ENCODE data around the gene PIEZO2.

Gene PIEZO2

DNA sequence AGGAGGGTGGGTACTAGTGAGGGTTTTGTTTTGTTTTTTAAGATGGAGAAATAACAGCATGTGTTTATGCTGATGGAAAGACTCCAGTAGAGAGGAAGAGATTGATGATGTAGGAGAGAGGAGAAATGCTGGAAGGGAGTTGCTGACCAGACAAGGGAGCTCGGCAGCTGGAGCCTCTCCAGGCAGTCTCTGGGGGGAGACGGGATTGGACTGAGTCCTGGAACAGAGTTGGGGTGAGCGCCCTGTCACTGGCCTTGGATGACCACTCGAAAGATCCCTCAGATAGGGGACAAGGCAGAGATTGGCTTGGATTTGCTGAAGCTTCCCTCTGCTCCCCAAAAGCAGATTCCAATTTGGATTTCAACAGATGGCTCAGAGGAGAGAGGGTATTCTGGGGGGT, 425.9 kb downstream of the PIEZO2 start:
- FAIRE-seq (no peak), DNase-seq (ENCODE audit: insufficient read length, low spot score) (no peak)
- TF ChIP-seq POU2F2 (IDR thresholded peaks at IDR 0.05; ENCODE audit: low read depth, low read length) (no peak), SPI1 (IDR thresholded peaks at IDR 0.05; ENCODE audit: low read depth, low read length) (no peak), PAX5 (IDR thresholded peaks at IDR 0.05; ENCODE audit: insufficient read depth, low read length, severe bottlenecking) (no peak), POLR2A (IDR thresholded peaks at IDR 0.05; ENCODE audit: low read depth, low read length) (no peak), TAF1 (IDR thresholded peaks at IDR 0.05; ENCODE audit: low read depth, low read length) (no peak), POLR2AphosphoS5 (IDR thresholded peaks at IDR 0.05; ENCODE audit: low read depth, low read length) (no peak)

DNA sequence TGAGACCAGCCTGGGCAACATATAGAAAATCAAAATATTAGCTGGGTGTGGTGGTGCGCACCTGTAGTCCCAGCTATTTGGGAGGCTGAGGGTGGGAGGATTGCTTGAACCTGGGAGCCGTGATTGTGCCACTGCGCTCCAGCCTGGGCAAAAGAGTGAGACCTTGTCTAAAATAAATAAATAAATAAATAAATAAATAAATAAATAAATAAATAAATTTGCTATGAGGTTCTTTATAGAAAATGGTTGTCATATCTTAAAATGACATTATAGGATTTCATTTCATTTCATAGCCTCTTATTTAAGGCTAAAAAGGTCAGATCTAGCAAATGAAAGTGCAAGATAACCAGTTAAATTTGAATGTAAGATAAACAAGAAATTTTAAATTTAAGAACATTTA, 430.6 kb downstream of the PIEZO2 start:
- TF ChIP-seq TAF1 (IDR thresholded peaks at IDR 0.05; ENCODE audit: low read depth, low read length), result no peak
- no peak for TF ChIP-seq PAX5 (IDR thresholded peaks at IDR 0.05; ENCODE audit: insufficient read depth, low read length, severe bottlenecking)
- TF ChIP-seq POLR2AphosphoS5 (IDR thresholded peaks at IDR 0.05; ENCODE audit: low read depth, low read length), result no peak
- TF ChIP-seq POLR2A (IDR thresholded peaks at IDR 0.05; ENCODE audit: low read depth, low read length), result no peak
- no peak for TF ChIP-seq SPI1 (IDR thresholded peaks at IDR 0.05; ENCODE audit: low read depth, low read length)
- DNase-seq (ENCODE audit: insufficient read length, low spot score) (no peak), FAIRE-seq (no peak)

DNA sequence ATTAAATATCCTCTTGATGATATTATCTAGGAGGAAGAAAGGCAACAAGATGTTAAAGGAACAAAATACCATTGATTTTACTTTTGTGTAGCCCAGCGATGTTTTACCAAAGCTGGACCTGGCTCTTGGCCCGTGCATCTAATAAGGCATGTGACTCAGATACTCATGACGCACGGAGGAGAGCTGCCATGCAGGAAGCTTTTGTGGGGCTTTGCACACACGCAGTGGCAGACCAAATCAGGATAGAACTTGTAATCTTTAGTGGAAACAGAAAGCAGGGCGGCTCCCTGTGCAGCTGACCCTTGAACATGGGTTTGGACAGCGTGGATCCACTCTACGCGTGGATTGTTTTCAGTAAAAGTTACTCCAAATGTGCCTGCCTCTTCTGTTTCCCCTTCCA, 433.6 kb downstream of the PIEZO2 start:
- TF ChIP-seq POLR2AphosphoS5 (IDR thresholded peaks at IDR 0.05; ENCODE audit: low read depth, low read length) (no peak), POU2F2 (IDR thresholded peaks at IDR 0.05; ENCODE audit: low read depth, low read length) (no peak), TAF1 (IDR thresholded peaks at IDR 0.05; ENCODE audit: low read depth, low read length) (no peak), PAX5 (IDR thresholded peaks at IDR 0.05; ENCODE audit: insufficient read depth, low read length, severe bottlenecking) (no peak), POLR2A (IDR thresholded peaks at IDR 0.05; ENCODE audit: low read depth, low read length) (no peak), SPI1 (IDR thresholded peaks at IDR 0.05; ENCODE audit: low read depth, low read length) (no peak)
- no peak for FAIRE-seq

DNA sequence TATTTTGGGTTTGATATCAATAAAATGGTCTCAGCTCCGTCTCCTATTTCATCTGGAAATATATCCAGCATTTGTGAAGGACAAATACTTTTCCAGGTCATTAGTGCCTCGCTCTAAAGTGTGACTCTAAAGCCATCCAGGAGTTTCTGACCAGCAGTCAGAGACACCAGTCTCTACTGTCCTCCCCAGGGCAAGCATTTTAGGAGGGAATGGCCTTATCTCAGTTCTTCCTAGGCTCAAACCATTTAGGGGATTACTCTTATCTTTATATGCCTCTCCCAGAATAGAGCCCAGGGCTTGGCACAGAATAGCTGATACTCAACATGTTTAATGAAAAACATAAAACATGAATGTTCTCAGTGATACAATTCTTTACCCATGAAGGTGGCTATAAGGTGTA, 436.0 kb downstream of the PIEZO2 start:
- TF ChIP-seq TAF1 (IDR thresholded peaks at IDR 0.05; ENCODE audit: low read depth, low read length), result no peak
- no peak for TF ChIP-seq POLR2AphosphoS5 (IDR thresholded peaks at IDR 0.05; ENCODE audit: low read depth, low read length)
- no peak for TF ChIP-seq POU2F2 (IDR thresholded peaks at IDR 0.05; ENCODE audit: low read depth, low read length)
- TF ChIP-seq PAX5 (IDR thresholded peaks at IDR 0.05; ENCODE audit: insufficient read depth, low read length, severe bottlenecking), result no peak
- no peak for TF ChIP-seq POLR2A (IDR thresholded peaks at IDR 0.05; ENCODE audit: low read depth, low read length)
- no peak for TF ChIP-seq SPI1 (IDR thresholded peaks at IDR 0.05; ENCODE audit: low read depth, low read length)
- FAIRE-seq (no peak), DNase-seq (ENCODE audit: insufficient read length, low spot score) (no peak)

More for the DNA sequence above, 433.6 kb downstream of the PIEZO2 start:
- DNase-seq (ENCODE audit: insufficient read length, low spot score), result no peak

DNA sequence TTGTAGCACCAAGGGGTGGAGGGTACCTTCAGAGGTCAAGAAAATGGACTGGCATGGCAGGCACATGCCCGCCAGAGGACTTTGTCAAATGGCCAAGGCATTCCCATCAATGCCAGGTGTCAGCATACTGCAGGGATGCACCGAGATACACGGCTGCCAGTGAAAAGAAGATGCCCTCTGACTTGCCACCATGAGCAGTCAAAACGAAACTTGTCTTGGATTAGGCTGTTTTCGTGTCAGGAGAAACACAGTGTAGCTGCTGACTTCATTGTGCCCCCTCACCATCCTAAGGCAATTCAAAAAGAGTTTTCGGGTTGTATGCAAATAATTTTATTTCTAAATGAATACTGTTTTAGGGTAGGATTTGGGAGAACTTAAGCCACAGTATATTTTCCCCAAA, 442.1 kb downstream of the PIEZO2 start:
- no peak for FAIRE-seq
- no peak for DNase-seq (ENCODE audit: insufficient read length, low spot score)
- no peak for TF ChIP-seq PAX5 (IDR thresholded peaks at IDR 0.05; ENCODE audit: insufficient read depth, low read length, severe bottlenecking)
- no peak for TF ChIP-seq POLR2AphosphoS5 (IDR thresholded peaks at IDR 0.05; ENCODE audit: low read depth, low read length)
- no peak for TF ChIP-seq POU2F2 (IDR thresholded peaks at IDR 0.05; ENCODE audit: low read depth, low read length)
- no peak for TF ChIP-seq SPI1 (IDR thresholded peaks at IDR 0.05; ENCODE audit: low read depth, low read length)
- no peak for TF ChIP-seq TAF1 (IDR thresholded peaks at IDR 0.05; ENCODE audit: low read depth, low read length)

DNA sequence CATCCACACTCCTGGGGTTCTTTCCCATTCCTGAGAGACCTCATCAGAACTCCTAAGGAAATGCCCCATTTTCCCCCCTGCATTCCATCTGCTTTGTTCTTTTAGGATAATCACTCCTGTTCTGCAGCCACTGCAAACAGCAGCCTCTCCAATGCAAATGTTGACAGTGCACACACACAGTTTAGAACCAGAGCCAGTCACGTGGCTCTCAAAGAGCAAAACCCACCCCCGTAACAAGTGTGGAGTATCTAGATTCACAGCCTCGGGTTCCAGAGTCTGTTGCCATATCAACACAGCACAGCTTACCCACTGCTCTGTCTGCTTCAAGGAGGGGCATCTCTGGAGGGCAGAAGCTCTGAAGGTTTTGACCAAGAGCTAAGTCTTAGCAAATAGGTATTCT, 443.6 kb downstream of the PIEZO2 start:
- no peak for FAIRE-seq

DNA sequence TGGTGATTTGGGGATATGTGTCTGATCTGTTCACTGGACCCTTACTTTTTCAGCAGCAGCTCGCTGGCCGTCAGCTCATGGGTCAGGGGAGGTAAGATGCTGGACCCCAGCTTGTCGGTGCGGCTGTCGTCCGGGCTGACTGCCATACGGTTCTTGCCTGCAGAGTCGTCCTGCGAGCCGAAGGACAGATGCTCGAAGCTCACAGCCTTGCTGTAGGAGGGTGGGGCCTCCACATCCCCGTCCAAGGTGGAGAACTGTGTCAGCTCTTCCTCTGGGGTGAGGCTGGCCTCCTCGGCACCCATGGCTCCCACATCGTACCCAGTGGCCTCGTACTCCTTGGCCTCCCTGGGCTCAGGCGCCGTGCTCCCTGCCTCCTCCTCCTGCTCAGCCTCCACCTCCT, 444.1 kb downstream of the PIEZO2 start:
- DNase-seq (ENCODE audit: insufficient read length, low spot score) (no peak), FAIRE-seq (no peak)
- no peak for TF ChIP-seq PAX5 (IDR thresholded peaks at IDR 0.05; ENCODE audit: insufficient read depth, low read length, severe bottlenecking)
- TF ChIP-seq SPI1 (IDR thresholded peaks at IDR 0.05; ENCODE audit: low read depth, low read length), result no peak
- TF ChIP-seq POLR2A (IDR thresholded peaks at IDR 0.05; ENCODE audit: low read depth, low read length), result no peak

More for the DNA sequence above, 443.6 kb downstream of the PIEZO2 start:
- TF ChIP-seq TAF1 (IDR thresholded peaks at IDR 0.05; ENCODE audit: low read depth, low read length) (no peak), SPI1 (IDR thresholded peaks at IDR 0.05; ENCODE audit: low read depth, low read length) (no peak), PAX5 (IDR thresholded peaks at IDR 0.05; ENCODE audit: insufficient read depth, low read length, severe bottlenecking) (no peak), POU2F2 (IDR thresholded peaks at IDR 0.05; ENCODE audit: low read depth, low read length) (no peak), POLR2AphosphoS5 (IDR thresholded peaks at IDR 0.05; ENCODE audit: low read depth, low read length) (no peak)
- no peak for DNase-seq (ENCODE audit: insufficient read length, low spot score)

DNA sequence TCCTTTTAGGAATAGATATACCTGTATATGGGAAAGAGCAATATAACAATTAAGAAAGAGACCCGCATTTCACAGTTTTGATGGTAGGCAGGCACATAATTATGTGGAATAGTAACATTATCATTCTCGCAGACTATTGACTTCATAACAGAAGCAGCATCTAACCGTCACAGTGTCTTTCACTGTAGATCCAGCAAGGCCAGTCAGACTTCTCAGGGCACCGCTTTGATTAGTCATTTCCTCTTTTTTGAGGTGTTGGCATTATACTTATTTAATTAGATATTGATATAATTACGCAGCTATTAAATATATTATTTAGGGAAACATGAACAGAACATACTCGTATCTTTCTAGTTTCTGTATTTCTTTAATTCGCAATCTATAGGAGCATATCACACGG, 447.2 kb downstream of the PIEZO2 start:
- TF ChIP-seq TAF1 (IDR thresholded peaks at IDR 0.05; ENCODE audit: low read depth, low read length), result no peak
- FAIRE-seq, result no peak
- no peak for DNase-seq (ENCODE audit: insufficient read length, low spot score)

DNA sequence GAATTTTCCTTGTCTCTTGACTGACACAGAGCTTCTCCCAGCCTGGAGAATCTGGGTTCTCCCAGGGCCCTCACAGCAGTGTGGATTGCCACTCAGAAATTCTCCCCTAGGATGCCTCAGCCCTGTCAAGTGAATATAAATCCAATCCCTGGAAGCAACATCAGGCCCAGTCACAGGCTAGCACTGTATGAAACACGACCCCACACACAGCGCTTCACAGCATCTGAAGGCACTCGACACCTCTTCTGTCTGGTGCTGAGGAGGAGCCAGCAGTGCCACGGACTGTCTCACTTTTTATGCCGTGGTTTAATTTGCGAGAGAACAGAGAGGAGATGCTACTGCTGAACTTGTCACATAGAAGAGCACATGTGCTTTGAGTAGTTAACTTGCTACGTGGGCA, 459.0 kb downstream of the PIEZO2 start:
- FAIRE-seq (no peak), DNase-seq (ENCODE audit: insufficient read length, low spot score) (no peak)
- TF ChIP-seq SPI1 (IDR thresholded peaks at IDR 0.05; ENCODE audit: low read depth, low read length) (no peak), POU2F2 (IDR thresholded peaks at IDR 0.05; ENCODE audit: low read depth, low read length) (no peak), POLR2AphosphoS5 (IDR thresholded peaks at IDR 0.05; ENCODE audit: low read depth, low read length) (no peak), TAF1 (IDR thresholded peaks at IDR 0.05; ENCODE audit: low read depth, low read length) (no peak), POLR2A (IDR thresholded peaks at IDR 0.05; ENCODE audit: low read depth, low read length) (no peak), PAX5 (IDR thresholded peaks at IDR 0.05; ENCODE audit: insufficient read depth, low read length, severe bottlenecking) (no peak)

DNA sequence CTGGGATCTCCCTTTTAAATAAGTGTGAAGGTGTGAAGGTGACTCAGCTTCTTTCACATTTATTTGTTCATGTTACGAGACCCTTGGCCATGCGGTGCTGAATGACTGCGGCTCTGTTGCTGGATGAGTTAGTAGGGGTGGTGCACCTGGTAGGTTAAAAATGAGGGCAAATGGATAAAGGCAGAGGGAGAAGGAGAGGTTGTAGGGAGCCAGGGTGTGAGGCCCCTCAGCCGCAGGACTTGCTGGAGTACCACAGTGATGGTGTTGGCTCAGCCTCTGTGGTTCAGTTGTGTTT, 459.4 kb downstream of the PIEZO2 start:
- DNase-seq (ENCODE audit: insufficient read length, low spot score), result no peak
- TF ChIP-seq SPI1 (IDR thresholded peaks at IDR 0.05; ENCODE audit: low read depth, low read length) (no peak), PAX5 (IDR thresholded peaks at IDR 0.05; ENCODE audit: insufficient read depth, low read length, severe bottlenecking) (no peak), POLR2AphosphoS5 (IDR thresholded peaks at IDR 0.05; ENCODE audit: low read depth, low read length) (no peak)
- FAIRE-seq, result peak; percentile 38

All from GM12891 (cell line).